ENCODE measurements around the gene CCDC40. TPM values are rescaled to one million over a fixed set of nuclear protein-coding genes. Genes with fewer than 3 reads are reported as not detected.

Gene CCDC40
- total and polyA plus RNA-seq, 2 of the 13 experiments (the other 11 are each of a cell fraction or from before 2014, with no cell fraction given): 4.1 to 5.5 TPM

DNA sequence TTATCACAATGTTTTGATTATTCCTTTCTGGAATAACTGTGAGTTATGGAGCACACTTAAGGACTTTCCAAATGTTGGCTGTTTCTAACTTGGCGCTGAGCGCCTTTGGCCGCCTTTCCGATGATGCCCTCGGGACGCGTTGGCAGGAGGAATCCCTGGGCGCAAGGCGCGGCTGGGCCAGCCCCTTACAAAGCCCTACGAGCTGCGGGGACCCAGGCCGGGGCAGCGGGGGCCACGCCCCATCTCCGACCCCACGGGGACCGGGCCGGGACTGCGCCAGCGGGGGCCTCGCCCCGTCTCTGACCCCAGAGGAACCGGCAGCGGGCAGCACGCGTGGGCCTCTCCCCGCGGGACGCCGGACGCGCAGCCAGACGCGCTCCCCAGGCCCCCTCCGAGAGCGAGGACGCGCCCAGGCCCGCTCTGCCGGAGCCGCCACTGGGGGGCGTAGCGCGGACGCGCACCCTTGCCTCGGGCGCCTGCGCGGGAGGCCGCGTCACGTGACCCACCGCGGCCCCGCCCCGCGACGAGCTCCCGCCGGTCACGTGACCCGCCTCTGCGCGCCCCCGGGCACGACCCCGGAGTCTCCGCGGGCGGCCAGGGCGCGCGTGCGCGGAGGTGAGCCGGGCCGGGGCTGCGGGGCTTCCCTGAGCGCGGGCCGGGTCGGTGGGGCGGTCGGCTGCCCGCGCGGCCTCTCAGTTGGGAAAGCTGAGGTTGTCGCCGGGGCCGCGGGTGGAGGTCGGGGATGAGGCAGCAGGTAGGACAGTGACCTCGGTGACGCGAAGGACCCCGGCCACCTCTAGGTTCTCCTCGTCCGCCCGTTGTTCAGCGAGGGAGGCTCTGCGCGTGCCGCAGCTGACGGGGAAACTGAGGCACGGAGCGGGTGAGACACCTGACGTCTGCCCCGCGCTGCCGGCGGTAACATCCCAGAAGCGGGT, 64.8 kb downstream of the CCDC40 start, which contains the start of gene GAA (continued):
- TF ChIP-seq ZNF841 (CRISPR knock-in tag; IDR thresholded peaks at IDR 0.05; ENCODE audit: borderline replicate concordance) (no peak; the same call in 1 of the 2 replicates), TCF12 (IDR thresholded peaks at IDR 0.05) (no peak), TCF12 (CRISPR knock-in tag; IDR thresholded peaks at IDR 0.05) (peak; percentile 89; the same call in 1 of the 2 replicates), ZNF749 (CRISPR knock-in tag; IDR thresholded peaks at IDR 0.05; ENCODE audit: borderline replicate concordance) (peak; percentile 86; the same call in 1 of the 2 replicates), ZNF430 (CRISPR knock-in tag; IDR thresholded peaks at IDR 0.05) (no peak; the same call in 1 of the 2 replicates), RFX3 (CRISPR knock-in tag; IDR thresholded peaks at IDR 0.05) (no peak), GABPA (IDR thresholded peaks at IDR 0.05; ENCODE audit: low read depth, low read length) (no peak), GABPA (CRISPR knock-in tag; IDR thresholded peaks at IDR 0.05; ENCODE audit: low read depth) (no peak), ARID5B (CRISPR knock-in tag; IDR thresholded peaks at IDR 0.05) (no peak), ZNF34 (CRISPR knock-in tag; IDR thresholded peaks at IDR 0.05; ENCODE audit: borderline replicate concordance) (no peak), ZHX2 (IDR thresholded peaks at IDR 0.05; ENCODE audit: low read depth) (no peak), ZHX2 (CRISPR knock-in tag; IDR thresholded peaks at IDR 0.05; ENCODE audit: borderline replicate concordance) (no peak; the same call in 1 of the 2 replicates), KDM5B (CRISPR knock-in tag; IDR thresholded peaks at IDR 0.05; ENCODE audit: borderline replicate concordance) (peak; percentile 61; the same call in 1 of the 2 replicates), ZNF432 (CRISPR knock-in tag; IDR thresholded peaks at IDR 0.05; ENCODE audit: borderline replicate concordance) (no peak; the same call in 1 of the 2 replicates), ZNF10 (CRISPR knock-in tag; IDR thresholded peaks at IDR 0.05; ENCODE audit: borderline replicate concordance, low read depth) (no peak), REPIN1 (CRISPR knock-in tag; IDR thresholded peaks at IDR 0.05; ENCODE audit: borderline replicate concordance, low read depth) (peak; percentile 83; the same call in 1 of the 2 replicates), SAP130 (CRISPR knock-in tag; IDR thresholded peaks at IDR 0.05; ENCODE audit: low read depth) (peak; percentile 75), SETDB1 (CRISPR knock-in tag; IDR thresholded peaks at IDR 0.05; ENCODE audit: borderline replicate concordance) (no peak), ATRX (CRISPR knock-in tag; IDR thresholded peaks at IDR 0.05; ENCODE audit: borderline replicate concordance) (no peak), ZSCAN20 (CRISPR knock-in tag; IDR thresholded peaks at IDR 0.05; ENCODE audit: borderline replicate concordance) (no peak)
